Neural crest cell (in vitro differentiated cells): ENCODE measurements around the gene AVEN. TPM values are rescaled to one million over a fixed set of nuclear protein-coding genes. Genes with fewer than 3 reads are reported as not detected.

Experiments used
- DNase-seq: peaks from one replicate; pipeline ENCODE4 v3.0.0; 2021; ENCODE audit warnings: low read depth, mixed read lengths, low spot score
- H3K27ac Mint-ChIP-seq: one replicate; pipeline ENCODE4 v1.8.0; 2021; ENCODE audit warnings: mild to moderate bottlenecking, mixed read lengths; ENCODE audit not compliant: unreplicated experiment
- H3K27me3 Mint-ChIP-seq: 2 replicates; pipeline ENCODE4 v1.8.0; 2021; ENCODE audit warnings: low read depth, mild to moderate bottlenecking, mixed read lengths
- H3K36me3 Mint-ChIP-seq: 2 replicates; pipeline ENCODE4 v1.8.0; 2021; ENCODE audit warnings: low read depth, mild to moderate bottlenecking, mixed read lengths
- H3K4me1 Mint-ChIP-seq: 2 replicates; pipeline ENCODE4 v1.8.0; 2021; ENCODE audit warnings: mixed read lengths
- H3K4me3 Mint-ChIP-seq: one replicate; pipeline ENCODE4 v1.8.0; 2021; ENCODE audit warnings: mild to moderate bottlenecking, mixed read lengths
- H3K9me3 Mint-ChIP-seq: 2 replicates; pipeline ENCODE4 v1.8.0; 2021; ENCODE audit warnings: mixed read lengths
- CTCF ChIP-seq: fragments of 200-600 bp; sonication (generic); conservative IDR thresholded peaks from 2 replicates; pipeline ENCODE4 v1.5.0; 2021; ENCODE audit warnings: antibody characterized with exemption, mild to moderate bottlenecking
- total RNA-seq: library from RNA; stranded (reverse); gene quantifications from 2 replicates; pipeline ENCODE4 v1.2.1, GENCODE V29; 2021

AVEN gene
- total RNA-seq, 1 donor from 2014 or later = 15.0 TPM

GRCh38 chr15:33980159-33980558, 58.8 kb downstream of the AVEN start:
- no peak for DNase-seq
- no peak overlapping the region for H3K27ac Mint-ChIP-seq
- H3K36me3 Mint-ChIP-seq = no peaks in the 10 kb centered on the region
- peaks cover 26% of the 10 kb centered on the region for H3K4me1 Mint-ChIP-seq
- H3K9me3 Mint-ChIP-seq = no peaks in the 10 kb centered on the region
- no peak overlapping the region for H3K4me3 Mint-ChIP-seq
- no peak for TF ChIP-seq CTCF
- H3K27me3 Mint-ChIP-seq = no peaks in the 10 kb centered on the region

GRCh38 chr15:33975022-33975565, 63.9 kb downstream of the AVEN start:
- H3K36me3 Mint-ChIP-seq = no peaks in the 10 kb centered on the region
- peaks cover 12% of the 10 kb centered on the region for H3K4me1 Mint-ChIP-seq
- H3K4me3 Mint-ChIP-seq = no peak overlapping the region
- no peak for TF ChIP-seq CTCF
- H3K27ac Mint-ChIP-seq = no peak overlapping the region
- DNase-seq = no peak
- H3K27me3 Mint-ChIP-seq = no peaks in the 10 kb centered on the region
- no peaks in the 10 kb centered on the region for H3K9me3 Mint-ChIP-seq

DNA sequence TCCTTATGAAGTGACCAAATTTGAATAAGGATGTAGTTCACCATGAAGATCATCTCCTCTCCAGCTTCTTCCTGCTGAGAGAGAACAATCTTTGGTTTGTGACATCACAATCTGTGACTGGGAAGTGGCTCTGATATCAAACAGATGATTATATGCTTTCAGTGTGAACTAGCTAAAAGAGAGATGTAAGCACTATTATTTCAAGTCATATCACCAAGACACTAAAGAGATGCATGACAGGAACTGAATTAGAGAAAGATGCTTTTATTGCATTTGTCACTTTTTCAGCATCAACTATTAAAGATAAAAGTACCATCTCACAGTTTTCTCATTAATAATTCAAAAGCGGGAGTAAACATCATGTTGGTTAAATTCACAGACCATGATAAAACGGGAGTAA, 67.2 kb downstream of the AVEN start:
- Mint-ChIP-seq H3K9me3 (no peaks in the 10 kb centered on the region), H3K4me1 (peaks cover 17% of the 10 kb centered on the region), H3K36me3 (no peaks in the 10 kb centered on the region), H3K27ac (no peak overlapping the region), H3K4me3 (no peak overlapping the region), H3K27me3 (no peaks in the 10 kb centered on the region)
- DNase-seq = no peak
- TF ChIP-seq CTCF = no peak

GRCh38 chr15:33968821-33969220, 70.2 kb downstream of the AVEN start:
- Mint-ChIP-seq H3K27me3 (no peaks in the 10 kb centered on the region), H3K9me3 (no peaks in the 10 kb centered on the region), H3K4me1 (peaks cover 17% of the 10 kb centered on the region), H3K4me3 (no peak overlapping the region), H3K36me3 (no peaks in the 10 kb centered on the region), H3K27ac (no peak overlapping the region)
- TF ChIP-seq CTCF = no peak
- DNase-seq = no peak

- Mint-ChIP-seq H3K4me1 (peaks cover 17% of the 10 kb centered on the region), H3K4me3 (no peak within 1 kb of the TSS), H3K27me3 (no peaks in the 10 kb centered on the region), H3K27ac (no peak within 1 kb of the TSS), H3K9me3 (no peaks in the 10 kb centered on the region), H3K36me3 (no peaks in the 10 kb centered on the region)
- DNase-seq = no peak
- no peak for TF ChIP-seq CTCF
Observed at GRCh38 chr15:33968224-33968623, 70.8 kb downstream of the AVEN start, which contains the start of gene CHRM5. Gene CHRM5, plus strand, starts transcription at chr15:33968497. Its CDS starts 94,221 bp downstream, at chr15:34062718.
